Panc1 (cell line): Measurements from ENCODE around the gene ZFR2. TPM values are rescaled to one million over a fixed set of nuclear protein-coding genes. Genes with fewer than 3 reads are reported as not detected.

Experiments
- ATAC-seq: fragments of 200-7000 bp; cut with Tn5 transposase; 2 replicates; pipeline ENCODE4 v1.9.1; 2020; ENCODE audit warnings: mild to moderate bottlenecking, moderate library complexity
- BruUV-seq: library from RNA; stranded (reverse); fragments of 400-500 nt; replicated peaks from 2 replicates; lab custom pipeline; 2021; lab: Mats Ljungman, UMichigan
- CTCF ChIA-PET: fragments of 300-600 bp; sonication (Branson Sonifier 250); formaldehyde crosslinking; loops from one replicate; lab custom pipeline; 2022; ENCODE audit warnings: antibody characterized with exemption; lab: Charles Lee
- POLR2A ChIA-PET: fragments of 300-600 bp; sonication (Branson Sonifier 250); formaldehyde crosslinking; loops from one replicate; lab custom pipeline; 2022; ENCODE audit warnings: antibody characterized with exemption; lab: Charles Lee
- DNase-seq: peaks from one replicate; pipeline ENCODE4 v3.0.0-alpha.2; 2010; ENCODE audit warnings: low read depth, low spot score
- H3K27ac ChIP-seq: 2 replicates; pipeline ENCODE4 v1.5.1; 2011; ENCODE audit warnings: mild to moderate bottlenecking, low read length, inconsistent platforms
- H3K27me3 ChIP-seq: fragments of 200-500 bp; sonication (Bioruptor generic); 2 replicates; pipeline ENCODE4 v1.6.0; 2014; ENCODE audit warnings: low read length, inconsistent platforms; ENCODE audit not compliant: control insufficient read depth, insufficient read depth
- H3K36me3 ChIP-seq: fragments of 200-500 bp; sonication (Bioruptor generic); 2 replicates; pipeline ENCODE4 v1.5.1; 2014; ENCODE audit warnings: inconsistent platforms, mild to moderate bottlenecking, low read length, moderate library complexity; ENCODE audit not compliant: control insufficient read depth, insufficient read depth
- H3K4me1 ChIP-seq: 2 replicates; pipeline ENCODE4 v1.5.1; 2011; ENCODE audit warnings: inconsistent platforms, mild to moderate bottlenecking, low read length, moderate library complexity; ENCODE audit not compliant: control insufficient read depth, insufficient read depth
- H3K4me3 ChIP-seq, 2 experiments: 2 replicates each; pipeline ENCODE4 v1.5.1; 2011 to 2012; ENCODE audit warnings: low read depth in 2 of 2, low read length in 2 of 2, mild to moderate bottlenecking in 2 of 2, inconsistent platforms in 1 of 2, moderate library complexity in 1 of 2
- H3K9me3 ChIP-seq: fragments of 200-500 bp; sonication (Bioruptor generic); 2 replicates; pipeline ENCODE4 v1.5.1; 2014; ENCODE audit warnings: low read depth, mild to moderate bottlenecking, inconsistent platforms, low read length, moderate library complexity; ENCODE audit not compliant: control insufficient read depth, insufficient read depth
- CTCF ChIP-seq: fragments of 450-650 bp; IDR thresholded peaks from 2 replicates; pipeline ENCODE4 v1.5.1; 2017; ENCODE audit warnings: mild to moderate bottlenecking
- POLR2AphosphoS5 ChIP-seq: IDR thresholded peaks from 2 replicates; pipeline ENCODE4 v1.6.1; 2012; ENCODE audit warnings: mild to moderate bottlenecking, low read depth, low read length, moderate library complexity
- REST ChIP-seq, 2 experiments: IDR thresholded peaks; 2 replicates each; pipeline ENCODE4 v1.6.1; 2011 to 2012; ENCODE audit warnings: low read depth in 2 of 2, control low read depth in 1 of 2, low read length in 1 of 2, mild to moderate bottlenecking in 1 of 2, moderate library complexity in 1 of 2; ENCODE audit not compliant: insufficient read depth in 1 of 2
- SIN3A ChIP-seq: IDR thresholded peaks from 2 replicates; pipeline ENCODE4 v1.6.1; 2012; ENCODE audit warnings: low read depth, mild to moderate bottlenecking, low read length, moderate library complexity, borderline replicate concordance; ENCODE audit not compliant: insufficient read depth
- TCF7L2 ChIP-seq: IDR thresholded peaks from 2 replicates; pipeline ENCODE4 v1.6.1; 2011; ENCODE audit warnings: mild to moderate bottlenecking, low read depth, low read length, inconsistent platforms
- in situ Hi-C: cut with HindIII; loops from 2 replicates; pipeline ENCODE4 v1.10.0; 2016; ENCODE audit warnings: low sequenced_read_pairs, low pct_unique_long_range_greater_than_20kb
- intact Hi-C: fragments of 100-400 bp; cut with micrococcal nuclease; formaldehyde crosslinking; loops from one replicate; pipeline ENCODE4 v1.10.0; 2022; ENCODE audit not compliant: unreplicated experiment
- total RNA-seq: library from RNA; stranded (reverse); gene quantifications from one replicate; pipeline ENCODE4 v1.2.1, GENCODE V29; 2021; ENCODE audit not compliant: unreplicated experiment

Gene ZFR2
- total RNA-seq, 1 experiment from 2014 or later: 0.74 TPM

- ChIA-PET CTCF (no interaction called here), POLR2A (no interaction called here)
- Histone ChIP-seq H3K4me3 (no peak overlapping the region), H3K9me3 (no peaks in the 10 kb centered on the region), H3K4me1 (no peaks in the 10 kb centered on the region), H3K36me3 (no peaks in the 10 kb centered on the region), H3K27ac (no peak overlapping the region), H3K27me3 (no peaks in the 10 kb centered on the region)
- ATAC-seq: no peak
- DNase-seq: no peak
- in situ Hi-C loops: no loop called here
- intact Hi-C loops: no loop called here
- no peak for TF ChIP-seq TCF7L2
- no peak for TF ChIP-seq REST (IDR thresholded peaks at IDR 0.05; ENCODE audit: insufficient read depth in 1 of 2, low read depth in 2 of 2, low read length in 1 of 2)
- no TSS peak for BruUV-seq
These were observed 61.7 kb downstream of the ZFR2 start for GRCh38 chr19:3807131-3807480.

GRCh38 chr19:3805859-3806258 lies 63.0 kb downstream of the ZFR2 start:
- no peaks in the 10 kb centered on the region for H3K4me1 ChIP-seq
- BruUV-seq: no TSS peak
- ChIA-PET CTCF (no interaction called here), POLR2A (no interaction called here)
- no peak overlapping the region for H3K4me3 ChIP-seq
- no peak overlapping the region for H3K27ac ChIP-seq
- no peaks in the 10 kb centered on the region for H3K27me3 ChIP-seq
- intact Hi-C loops (no loop called here), in situ Hi-C loops (no loop called here)
- no peaks in the 10 kb centered on the region for H3K9me3 ChIP-seq
- ATAC-seq (no peak), DNase-seq (no peak)
- no peaks in the 10 kb centered on the region for H3K36me3 ChIP-seq
- TF ChIP-seq CTCF (no peak), POLR2AphosphoS5 (no peak), SIN3A (no peak), REST (IDR thresholded peaks at IDR 0.05; ENCODE audit: insufficient read depth in 1 of 2, low read depth in 2 of 2, low read length in 1 of 2) (no peak), TCF7L2 (no peak)
